Measurements from ENCODE around the gene OR8D1.

OR8D1 gene

DNA sequence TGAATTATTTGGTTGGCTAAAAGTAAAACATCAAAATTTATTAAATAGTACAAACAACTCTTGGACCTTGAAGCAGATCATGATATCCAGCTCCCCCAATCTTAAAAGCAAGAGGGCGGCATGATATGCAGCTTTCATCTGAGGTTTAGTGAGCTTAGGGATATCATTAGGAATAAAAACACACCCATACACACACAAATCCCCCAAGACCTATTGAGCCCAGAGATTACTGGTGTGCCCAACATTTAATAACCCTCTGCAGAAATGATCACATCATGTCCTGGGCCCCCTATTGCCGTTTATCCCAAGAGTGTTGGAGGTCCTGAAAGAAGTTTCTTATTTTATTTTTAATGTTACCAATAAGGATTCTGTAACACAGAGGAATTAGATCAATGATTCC is at the start of gene OR8D1:
TSS of gene OR8D1 (minus strand) at position 101 of the 400 bp plus-strand sequence. CDS start 3,183 bp downstream, outside the sequence.
- DNase-seq (ENCODE audit: low read depth in 2 of 2), result no peak

DNA sequence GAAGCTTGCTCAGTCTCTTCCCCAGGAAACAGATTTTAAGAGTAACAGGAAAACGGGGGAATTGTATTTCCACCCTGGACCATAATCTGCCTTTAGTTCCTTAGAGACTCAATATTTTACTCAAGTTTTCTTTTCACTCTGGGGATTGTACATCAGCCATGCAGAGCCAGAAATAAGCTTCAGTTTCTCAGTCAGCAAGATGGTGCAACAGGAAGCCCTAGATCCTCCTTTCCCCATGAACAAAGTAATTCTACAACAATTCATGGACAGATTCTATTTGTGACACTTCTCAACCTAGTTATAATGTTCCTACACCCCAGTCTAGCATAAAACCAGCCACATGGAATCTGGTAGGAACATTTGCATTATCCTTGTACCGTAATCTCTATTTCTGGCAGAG is 45.8 kb upstream of the OR8D1 start:
- no peak for DNase-seq (ENCODE audit: low read depth in 2 of 2)

DNA sequence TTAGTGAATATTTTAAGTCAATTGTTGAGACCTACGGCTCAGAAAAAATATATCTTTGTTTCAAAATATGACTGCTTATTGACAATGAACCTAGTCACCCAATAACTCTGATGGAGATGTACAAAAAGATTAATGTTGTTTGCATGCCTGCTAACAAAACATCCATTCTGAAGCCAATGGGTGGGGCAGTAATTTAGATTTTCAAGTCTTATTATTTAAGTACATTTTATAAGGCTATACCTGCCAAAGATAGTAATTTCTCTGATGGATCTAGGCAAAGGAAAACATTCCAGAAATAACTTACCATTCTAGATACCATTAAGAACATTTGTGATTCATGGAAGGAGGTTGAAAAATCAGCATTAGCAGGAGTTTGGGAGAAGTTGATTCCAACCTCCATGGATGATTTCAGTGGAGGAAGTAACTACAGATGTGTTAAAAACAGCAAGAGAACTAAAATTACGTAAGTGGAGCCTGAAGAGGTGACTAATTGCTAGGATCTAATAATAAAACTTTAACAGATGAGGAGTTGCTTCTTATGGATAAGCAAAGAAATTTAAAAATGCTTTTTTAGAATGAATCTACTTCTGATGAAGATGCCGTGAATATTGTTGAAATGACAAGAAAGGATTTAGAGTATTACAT is 32.7 kb upstream of the OR8D1 start:
- DNase-seq (ENCODE audit: low read depth in 2 of 2), result no peak

DNA sequence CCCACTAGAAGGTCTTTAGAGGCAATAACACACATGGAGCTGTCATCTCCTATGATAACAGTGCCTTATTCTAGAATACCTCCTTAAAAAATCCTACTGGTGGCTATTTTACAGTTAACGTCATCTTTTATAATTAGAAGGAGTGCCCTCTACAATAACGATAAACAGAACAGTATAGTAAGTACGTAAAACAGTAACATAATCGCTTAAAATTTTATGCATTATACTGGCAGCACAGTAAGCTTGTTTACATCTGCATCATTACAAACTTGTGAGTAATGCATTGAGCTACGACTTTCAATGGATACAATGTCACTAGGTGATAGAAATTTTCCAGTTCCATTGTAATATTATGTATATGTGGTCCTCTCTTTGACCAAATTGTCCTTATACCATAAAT is 30.6 kb upstream of the OR8D1 start:
- DNase-seq (ENCODE audit: low read depth in 2 of 2), result no peak

DNA sequence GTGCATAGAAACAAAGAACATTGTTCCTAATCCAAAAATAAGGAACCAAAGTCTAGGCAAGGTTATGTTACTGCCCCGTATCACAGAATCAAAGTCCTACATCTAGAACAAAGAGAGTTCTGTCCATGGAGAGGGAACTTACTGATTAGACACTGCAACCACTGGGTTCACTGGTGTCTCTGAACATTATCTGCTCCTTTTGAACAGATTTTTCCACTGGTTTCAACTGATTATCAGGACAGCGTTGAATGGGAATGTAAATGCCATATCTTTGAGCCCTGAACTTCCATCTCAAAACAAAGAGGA is 26.3 kb upstream of the OR8D1 start:
- no peak for DNase-seq (ENCODE audit: low read depth in 2 of 2)

DNA sequence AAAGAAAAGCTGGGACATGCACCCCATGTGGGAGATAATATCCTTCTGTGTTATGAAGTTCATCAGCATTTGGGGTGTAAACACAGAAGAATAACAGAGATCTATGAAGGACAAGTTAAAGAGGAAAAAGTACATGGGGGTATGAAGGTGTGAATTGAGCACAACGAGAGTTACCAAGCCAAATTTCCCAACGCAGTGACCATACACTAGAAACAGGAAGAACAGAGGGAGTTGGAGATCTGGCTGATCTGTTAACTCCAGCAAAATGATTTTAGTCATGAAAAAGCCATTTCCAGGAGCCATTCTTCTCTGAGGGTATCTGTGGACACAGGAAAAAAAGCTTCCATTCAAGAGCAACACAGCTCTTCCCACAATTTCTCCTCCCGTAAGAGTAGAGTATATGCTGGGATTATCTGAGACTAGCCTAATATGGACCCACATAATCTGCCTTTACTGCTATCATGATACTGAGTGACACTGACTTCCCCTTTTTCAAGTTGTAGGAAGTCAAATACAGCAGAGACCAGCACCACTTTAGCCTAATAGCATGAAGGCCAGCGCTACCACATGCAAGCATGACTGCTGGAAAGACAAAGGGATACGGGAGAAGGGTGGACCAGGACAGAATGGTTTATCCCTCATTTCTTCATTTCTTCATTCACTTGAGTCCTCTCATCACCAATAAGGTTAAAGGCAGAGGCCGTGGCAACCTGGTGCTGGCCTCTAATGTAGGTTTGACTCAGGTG is 25.8 kb upstream of the OR8D1 start:
- no peak for DNase-seq (ENCODE audit: low read depth in 2 of 2)

DNA sequence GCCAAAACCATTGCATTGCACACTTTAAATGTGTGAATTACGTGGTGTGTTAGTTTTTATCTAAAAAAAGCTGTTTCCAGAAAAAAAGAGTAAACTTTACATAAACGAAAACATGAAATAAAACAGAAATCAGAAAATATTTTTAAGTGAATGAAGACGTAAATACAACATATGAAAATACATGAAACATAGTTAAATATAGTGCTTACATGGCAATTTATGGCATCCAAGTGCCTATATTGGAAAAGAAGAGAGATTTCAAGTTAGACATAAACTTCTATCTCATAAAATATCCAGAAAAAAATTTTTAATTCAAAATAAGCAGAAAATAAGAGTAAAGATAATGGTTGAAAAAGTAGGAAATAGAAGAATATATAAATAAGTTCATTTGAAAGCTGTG is 18.1 kb upstream of the OR8D1 start:
- no peak for DNase-seq (ENCODE audit: low read depth in 2 of 2)

DNA sequence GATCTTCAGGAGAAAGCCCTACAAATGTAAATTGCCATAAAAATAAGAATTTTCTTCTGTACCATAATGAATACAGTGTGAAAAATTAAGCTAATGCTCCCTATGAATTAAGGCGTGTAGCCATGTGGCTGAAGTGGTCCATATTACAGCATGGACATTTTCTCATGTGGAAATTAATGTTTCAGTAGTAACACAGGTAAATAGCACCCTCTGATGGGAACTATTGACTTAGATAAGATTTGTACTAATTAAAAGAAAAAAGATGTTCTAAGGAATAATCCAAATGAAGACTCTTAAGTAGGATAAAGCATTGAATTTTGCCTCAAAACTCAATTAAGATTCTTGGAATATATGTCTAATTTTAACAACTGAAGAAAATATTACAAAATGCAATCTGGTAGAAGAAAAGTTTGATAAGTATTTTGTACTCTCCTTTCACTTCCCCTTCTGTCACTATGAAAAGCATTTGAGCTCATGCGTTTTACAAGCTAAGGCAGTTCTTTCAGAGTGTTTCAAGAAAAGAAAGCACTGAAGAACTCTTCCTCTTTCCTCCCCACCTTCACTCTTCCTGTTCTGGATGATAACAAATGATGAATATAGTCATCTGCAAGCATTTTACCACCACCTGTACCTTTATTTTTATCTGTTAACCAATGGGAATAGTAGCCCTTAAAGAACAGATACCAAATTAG is 16.2 kb upstream of the OR8D1 start:
- DNase-seq (ENCODE audit: low read depth in 2 of 2), result no peak

DNA sequence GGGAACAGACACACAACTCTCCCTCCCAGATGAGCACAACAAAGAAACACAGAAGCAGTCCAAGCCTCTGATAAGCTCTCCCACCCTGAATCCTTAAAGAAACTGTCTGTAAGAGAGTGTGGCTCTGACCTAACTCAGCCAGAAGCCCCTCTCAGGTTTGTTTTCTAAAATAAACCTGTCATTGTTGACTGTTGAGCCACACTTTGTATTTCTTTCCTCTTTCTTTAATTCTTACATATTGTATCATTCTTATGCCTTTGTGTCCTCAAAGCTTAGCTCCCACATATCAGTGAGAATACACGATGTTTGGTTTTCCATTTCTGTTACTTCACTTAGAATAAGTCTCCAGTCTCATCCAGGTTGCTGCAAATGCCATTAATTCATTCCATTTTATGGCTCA is 14.0 kb upstream of the OR8D1 start:
- no peak for DNase-seq (ENCODE audit: low read depth in 2 of 2)

DNA sequence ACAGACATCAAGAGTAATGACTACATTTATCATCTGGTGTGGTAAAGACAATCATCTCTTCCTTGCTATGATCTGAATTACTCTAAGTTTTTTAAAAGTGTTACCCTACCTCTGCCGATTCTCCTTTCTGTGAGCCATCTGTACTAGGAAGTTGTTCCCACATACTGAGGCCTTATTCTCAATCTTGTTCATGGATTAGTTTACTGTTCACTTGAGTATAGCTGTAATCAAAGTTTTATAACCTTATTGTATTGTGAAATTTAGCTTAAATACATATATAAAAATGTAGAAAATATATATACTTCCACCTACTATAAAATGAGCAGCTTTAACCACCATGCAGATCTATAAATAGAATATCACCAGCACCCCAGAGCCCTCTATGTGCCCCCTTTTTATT is 8.6 kb upstream of the OR8D1 start:
- no peak for DNase-seq (ENCODE audit: low read depth in 2 of 2)

DNA sequence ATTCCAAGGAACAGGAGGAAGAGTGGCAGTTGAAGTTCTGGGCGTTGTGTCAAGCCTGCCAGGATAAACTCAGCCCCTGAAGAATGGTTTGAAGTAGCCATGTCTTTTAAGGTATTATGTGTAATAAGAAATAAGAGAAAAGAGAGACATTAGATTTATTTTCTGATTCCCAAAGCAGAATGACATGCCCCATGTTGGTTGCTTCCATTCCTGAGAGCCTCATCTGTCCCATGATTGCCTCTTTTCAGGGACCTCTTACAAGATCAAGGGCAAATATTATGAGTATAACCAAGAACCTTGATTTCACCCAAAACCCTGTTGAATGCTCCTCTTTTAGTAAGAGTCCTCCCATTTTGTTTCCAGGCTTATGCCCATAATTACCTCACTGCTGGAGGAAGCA is 6.3 kb upstream of the OR8D1 start, which contains the start of gene OR8D2:
TSS of gene OR8D2 (minus strand) at position 101 of the 400 bp plus-strand sequence. CDS start at position 101, 0 bp downstream.
- no peak for DNase-seq (ENCODE audit: low read depth in 2 of 2)

DNA sequence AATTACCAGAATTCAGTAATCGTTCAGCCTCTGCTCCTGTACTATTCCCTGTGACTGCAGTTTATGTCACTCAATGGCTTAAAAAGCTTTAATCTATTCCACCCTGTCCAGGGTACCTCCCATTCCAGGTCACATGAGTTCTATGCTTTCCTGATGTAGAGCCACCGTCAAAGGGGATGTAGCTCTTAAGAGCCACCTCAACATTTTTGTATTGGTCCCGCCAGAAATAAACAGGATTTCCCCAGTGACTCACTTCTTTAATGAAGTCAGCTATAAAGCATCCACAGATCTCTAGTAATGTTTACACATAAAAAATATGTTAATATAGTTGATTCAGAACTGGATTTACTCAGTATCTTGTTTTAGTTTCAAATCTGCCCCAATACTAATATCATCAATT is 1.3 kb upstream of the OR8D1 start:
- no peak for DNase-seq (ENCODE audit: low read depth in 2 of 2)

DNA sequence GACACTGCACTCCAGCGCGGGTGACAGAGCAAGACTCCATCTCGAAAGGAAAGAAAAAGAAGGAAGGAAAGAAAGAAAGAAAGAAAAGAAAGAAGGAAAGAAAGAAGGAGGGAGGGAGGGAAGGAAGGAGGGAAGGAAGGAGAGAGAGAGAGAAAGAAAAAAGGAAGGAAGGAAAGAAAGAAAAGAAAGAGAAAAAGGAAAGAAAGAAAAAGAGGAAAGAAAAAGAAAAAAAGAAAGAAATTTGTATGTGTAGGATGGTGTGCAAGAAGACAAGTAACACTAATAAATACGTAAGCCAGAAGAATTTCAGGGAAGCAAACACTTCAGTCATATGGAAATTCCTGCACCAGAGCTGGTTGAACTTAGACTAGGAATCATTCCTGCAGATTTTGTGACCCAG is 618 bp downstream of the OR8D1 start:
- DNase-seq (ENCODE audit: low read depth in 2 of 2), result no peak

DNA sequence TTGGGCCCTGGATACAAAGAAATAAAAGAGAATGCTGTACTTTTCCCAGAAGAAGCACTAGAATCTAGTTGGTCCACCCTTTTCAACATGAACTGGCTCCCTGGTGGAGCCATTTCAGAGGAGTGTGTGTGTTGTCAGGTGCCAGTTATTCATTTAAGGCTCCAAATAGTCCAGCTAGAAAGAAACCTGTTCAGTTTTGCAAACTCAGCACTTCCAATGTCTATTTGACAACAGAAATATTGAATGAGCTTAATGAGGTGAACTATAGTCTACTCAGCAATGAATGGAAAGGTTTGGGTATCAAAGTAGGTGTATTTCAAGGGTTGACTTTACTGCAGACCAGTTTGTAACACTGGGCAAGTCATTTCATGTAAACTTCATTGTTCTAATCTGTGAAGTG is 2.1 kb downstream of the OR8D1 start:
- DNase-seq (ENCODE audit: low read depth in 2 of 2), result no peak

DNA sequence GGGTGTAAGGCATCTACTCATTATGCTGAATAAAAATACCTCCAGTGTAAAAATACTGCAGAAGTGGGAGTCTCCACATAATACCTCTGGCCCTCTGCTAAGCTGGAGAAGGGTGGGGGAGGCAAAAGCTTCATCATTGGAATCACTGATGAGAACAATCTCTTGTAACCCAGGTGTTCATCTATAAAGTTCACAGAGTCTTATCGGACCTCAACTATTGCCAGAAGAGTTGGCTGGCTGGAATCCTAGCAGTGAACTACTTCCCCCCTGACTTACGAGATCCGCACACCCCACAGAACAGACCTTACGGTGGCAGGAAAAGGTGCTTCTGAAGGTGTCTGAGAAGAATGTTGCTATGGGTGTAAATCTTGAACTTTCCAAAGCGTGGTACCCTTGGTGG is 2.5 kb downstream of the OR8D1 start:
- no peak for DNase-seq (ENCODE audit: low read depth in 2 of 2)

DNA sequence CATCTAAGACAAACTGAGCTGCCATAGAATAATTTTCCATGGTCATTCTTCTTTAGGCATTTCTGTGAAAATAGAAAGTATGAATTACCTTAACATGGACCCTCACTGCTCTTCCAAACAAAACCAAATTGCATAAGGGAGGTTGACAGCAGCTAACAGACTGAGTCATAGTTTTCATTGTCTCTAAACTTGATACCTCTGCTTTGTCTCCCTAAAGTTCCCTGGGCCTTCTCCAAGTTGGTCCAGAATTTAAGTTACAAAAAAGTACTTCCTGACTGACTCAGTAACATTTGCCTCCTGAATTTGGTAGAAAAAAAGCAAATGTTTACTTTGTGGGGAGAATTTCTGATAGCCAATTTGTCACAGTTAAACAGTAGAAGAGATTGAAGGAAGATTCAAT is 3.0 kb downstream of the OR8D1 start:
- no peak for DNase-seq (ENCODE audit: low read depth in 2 of 2)

DNA sequence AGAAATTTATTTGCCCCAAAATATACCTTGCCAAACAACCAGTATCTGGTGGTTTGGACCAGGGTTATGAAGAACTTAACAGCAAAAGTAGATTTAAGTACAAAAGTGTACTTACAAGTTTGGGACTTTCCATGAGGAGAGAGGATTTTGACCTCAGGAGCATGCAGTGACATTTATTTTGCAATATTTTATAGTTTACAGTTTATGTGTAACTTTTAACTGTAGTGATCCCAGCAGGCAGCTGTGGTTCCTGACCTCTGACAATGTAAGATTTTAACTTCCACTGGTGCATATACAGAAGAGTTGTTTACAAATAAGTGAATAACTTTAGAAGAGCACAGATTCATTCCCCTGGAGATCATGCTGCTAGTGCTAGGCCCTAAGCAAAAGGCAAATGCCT is 6.7 kb downstream of the OR8D1 start:
- no peak for DNase-seq (ENCODE audit: low read depth in 2 of 2)

DNA sequence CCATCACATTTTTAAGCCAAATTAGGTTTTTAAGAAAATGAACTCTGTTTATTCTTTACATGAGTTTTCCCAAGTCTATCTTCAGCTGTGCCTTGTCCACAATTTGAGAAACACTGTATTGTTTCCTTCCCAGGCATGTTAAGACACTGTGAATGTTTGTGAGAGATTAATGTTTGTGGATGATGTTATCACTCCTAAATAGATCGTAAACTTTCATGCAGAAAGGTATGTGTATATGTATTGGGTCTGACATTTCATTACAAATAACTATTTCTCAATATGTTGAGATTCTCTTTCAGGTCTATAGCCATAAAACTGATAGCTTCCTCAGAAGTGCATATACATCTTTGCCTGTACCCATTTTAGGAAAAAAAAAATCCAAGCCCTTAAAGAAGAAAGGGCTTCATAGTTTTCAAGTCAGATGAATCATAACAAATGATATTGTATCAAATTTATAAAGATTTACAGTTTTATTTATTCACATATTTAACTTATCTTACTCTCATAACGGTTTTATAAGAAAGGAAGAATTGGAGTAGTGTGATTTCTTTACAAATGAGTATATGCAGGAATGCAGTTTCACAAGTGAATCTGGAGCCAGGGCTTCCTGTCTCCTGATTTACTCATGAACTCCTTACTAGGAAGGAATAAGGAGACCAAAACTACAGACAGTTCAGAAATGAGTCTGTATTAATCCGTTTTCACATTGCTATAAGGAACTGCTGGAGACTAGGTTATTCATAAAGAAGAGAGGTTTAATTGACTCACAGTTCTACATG is 11.2 kb downstream of the OR8D1 start:
- no peak for DNase-seq (ENCODE audit: low read depth in 2 of 2)

DNA sequence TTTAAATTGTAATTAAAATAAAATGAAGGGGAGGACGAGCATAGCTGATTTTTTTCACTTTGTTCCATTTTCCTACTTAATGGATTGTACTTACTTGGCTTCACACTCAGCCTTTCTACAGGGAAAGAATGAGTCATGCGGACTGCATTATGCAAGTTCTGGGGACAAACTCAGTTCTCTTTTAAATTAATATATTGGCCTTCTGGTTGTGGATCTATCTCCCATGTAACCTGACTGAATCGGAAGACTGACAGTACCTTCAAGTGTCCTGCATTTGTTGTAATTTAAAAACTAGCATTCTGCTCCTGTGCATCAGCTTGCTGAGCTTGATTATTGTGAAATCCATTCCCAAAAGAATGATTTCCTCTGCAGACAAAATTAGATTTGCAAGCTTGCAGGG is 12.2 kb downstream of the OR8D1 start:
- DNase-seq (ENCODE audit: low read depth in 2 of 2), result no peak

DNA sequence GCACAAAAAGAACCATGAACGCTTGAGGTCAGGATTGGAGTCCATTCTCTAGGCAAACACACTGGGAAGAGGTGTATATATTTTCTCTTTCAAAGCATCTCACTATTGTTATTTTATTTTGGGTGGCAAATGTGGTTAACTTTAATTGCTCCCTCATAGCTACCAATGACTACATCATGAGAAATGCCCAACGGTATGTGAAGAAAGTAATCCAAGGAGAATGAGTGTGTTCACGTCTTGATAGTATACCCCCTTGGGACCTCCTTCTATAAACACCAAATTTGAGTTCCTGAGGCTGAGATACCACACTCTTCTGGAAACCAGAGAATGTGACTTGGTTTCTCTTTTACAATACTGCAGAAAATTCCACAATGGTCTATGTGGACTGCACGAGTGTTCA is 15.8 kb downstream of the OR8D1 start:
- DNase-seq (ENCODE audit: low read depth in 2 of 2), result no peak

DNA sequence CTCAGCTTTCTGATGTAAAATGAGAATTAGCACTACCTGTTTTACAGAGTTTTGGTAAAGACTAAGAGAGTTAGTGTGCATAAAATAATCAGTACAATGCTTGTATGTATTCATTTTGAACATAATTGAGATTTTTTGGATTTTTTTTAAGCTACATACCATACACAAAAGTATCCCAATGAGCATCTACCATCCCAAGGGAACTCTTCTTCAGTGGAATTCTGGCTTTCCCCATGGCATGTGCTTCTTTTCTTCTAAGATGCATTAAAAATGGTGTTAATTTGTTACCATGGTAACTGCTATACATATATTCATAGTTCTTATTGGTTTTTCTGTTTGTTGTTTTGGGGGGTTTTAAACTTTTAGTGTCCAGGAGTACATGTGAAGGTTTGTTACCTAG is 17.7 kb downstream of the OR8D1 start:
- no peak for DNase-seq (ENCODE audit: low read depth in 2 of 2)

DNA sequence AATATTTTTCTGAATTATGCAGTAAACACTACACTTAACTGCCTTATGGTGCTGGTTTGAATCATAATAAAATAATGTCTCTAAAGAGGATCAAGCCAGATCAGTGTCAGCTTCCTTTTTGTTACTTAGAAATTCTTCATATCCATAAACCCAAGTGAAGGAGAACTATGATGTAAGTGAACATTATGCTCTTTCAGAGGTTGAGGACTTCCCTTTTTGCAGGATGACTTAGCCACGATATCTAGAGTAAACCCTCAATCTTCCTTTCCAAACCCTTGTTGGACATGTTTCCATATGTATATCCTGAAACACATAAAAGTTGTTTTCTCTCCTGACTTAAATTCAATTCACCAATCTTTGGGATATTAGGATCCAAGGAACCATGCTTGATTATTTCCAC is 19.1 kb downstream of the OR8D1 start:
- no peak for DNase-seq (ENCODE audit: low read depth in 2 of 2)

All from stimulated activated CD8-positive, alpha-beta memory T cell treated with anti-CD3 and anti-CD28 coated beads, Interleukin-7, amount 100 ng/mL, for 4 hours (primary cell).